ENCODE measurements around the gene HSF2BP.
"Not testable (repeated sequence)": the region's sequence is repeated elsewhere in the genome, so short reads cannot be mapped to it uniquely, and the experiment has no call there.

The HSF2BP gene

DNA sequence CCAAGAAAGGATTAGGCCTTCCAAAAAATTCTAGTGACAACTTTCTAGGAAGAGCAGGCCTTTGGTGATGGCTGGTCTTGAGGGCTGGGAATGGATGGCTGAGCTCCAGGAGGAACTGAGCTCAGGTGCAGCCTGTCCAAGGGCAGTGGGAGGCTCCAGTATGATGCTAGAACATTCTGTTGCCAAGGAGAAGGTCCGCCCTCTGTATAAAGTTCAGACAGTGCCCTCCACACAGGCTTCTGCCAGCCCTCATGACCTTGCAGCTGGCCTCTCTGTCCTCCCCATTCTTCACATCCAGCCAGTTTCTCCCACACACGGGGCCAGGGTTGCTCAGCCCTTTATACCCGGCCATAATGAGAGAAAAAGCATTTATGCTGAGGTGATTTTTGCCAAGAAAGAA lies 146.3 kb downstream of the HSF2BP start:
- DNase-seq: not testable (repeated sequence)

DNA sequence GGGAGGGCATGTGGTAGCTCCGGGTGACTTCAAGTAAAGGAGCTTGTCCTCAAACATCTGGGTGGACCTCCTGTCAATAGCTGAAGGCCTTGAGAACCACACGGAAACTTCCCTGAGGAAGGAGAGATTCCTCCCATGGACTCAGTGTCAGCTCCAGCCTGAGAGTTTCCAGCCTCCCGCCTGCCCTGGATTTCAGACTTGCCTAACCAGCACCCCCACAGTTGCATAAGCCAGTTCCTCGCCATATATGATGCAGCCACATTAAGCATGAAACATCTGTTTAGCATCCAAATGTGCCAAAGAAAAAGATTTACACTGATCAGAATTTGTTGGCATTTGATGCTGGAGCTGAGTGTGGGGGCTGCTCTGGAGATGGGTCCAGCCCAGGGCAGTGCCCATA lies 148.1 kb downstream of the HSF2BP start:
- not testable (repeated sequence) for DNase-seq

DNA sequence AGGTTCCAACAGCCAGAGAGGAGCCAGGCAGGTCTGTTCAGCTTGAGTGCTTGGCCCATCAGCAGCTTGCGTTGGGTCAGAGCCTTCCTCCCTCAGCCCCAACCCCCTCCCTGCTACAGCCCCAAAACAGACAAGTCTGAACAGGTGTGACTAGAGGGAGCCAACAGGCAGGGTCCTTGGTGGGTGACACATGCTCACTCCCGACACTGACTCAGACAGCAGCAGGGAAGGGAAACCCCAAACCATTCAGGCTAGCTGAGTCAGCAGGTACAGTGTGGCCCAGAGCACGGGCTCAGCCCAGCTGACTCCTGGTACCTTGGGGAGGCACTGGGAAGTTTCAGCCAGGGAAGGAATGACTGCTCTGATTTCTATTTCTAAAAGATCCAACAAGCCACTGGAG lies 148.6 kb downstream of the HSF2BP start:
- DNase-seq: not testable (repeated sequence)

DNA sequence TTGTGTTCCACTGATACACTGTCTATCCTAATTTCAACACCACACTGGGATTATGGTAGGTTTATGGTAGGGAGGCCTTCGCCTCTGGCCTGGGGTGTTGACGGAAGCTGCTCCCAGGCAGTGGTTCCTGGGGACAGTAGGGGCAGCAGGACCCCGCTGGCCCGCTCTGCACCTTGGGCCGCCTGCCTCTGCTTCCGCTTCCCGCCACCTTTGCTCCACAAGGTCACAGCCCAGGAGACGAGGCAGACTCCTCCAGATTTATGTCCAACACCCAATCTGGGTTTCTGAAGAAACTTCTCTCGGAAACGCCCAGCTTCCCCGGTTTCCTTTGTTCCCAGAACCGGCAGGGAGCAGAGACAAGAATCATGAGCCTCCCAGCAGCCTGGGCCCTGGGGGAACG lies 155.4 kb downstream of the HSF2BP start:
- DNase-seq: not testable (repeated sequence)

DNA sequence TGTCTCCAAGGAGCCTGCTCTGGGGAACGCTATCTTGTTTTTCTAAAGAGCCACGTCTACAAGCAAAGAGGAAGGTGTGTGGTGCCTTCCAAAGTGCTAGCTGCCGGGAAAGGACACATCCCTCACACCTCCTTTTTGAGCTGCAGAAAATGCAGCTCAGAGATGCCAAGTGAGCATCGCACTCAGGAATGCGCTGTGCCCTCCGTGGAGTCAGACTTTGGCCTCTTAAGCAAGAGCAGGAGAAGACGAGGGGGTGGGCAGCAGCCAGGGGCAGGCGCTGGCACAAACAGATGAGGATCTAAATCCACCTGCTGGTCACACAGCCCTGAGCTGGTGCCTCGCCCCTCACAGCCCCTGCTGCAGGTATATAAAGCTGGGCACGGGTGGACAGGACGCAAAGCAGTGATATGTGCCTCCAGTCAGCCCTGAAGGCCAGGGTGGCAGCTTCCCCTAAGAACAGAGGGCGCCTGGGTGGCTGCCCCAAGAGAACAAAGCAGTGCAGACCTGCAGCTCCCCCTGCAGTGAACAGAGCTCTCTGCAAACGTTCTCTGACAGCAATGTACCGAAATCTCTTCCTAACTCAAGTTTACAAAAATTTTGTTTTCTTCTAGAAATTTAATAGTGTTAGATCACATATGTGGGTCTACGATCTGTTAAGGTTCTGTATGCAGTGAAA lies 156.1 kb downstream of the HSF2BP start:
- DNase-seq: not testable (repeated sequence)

DNA sequence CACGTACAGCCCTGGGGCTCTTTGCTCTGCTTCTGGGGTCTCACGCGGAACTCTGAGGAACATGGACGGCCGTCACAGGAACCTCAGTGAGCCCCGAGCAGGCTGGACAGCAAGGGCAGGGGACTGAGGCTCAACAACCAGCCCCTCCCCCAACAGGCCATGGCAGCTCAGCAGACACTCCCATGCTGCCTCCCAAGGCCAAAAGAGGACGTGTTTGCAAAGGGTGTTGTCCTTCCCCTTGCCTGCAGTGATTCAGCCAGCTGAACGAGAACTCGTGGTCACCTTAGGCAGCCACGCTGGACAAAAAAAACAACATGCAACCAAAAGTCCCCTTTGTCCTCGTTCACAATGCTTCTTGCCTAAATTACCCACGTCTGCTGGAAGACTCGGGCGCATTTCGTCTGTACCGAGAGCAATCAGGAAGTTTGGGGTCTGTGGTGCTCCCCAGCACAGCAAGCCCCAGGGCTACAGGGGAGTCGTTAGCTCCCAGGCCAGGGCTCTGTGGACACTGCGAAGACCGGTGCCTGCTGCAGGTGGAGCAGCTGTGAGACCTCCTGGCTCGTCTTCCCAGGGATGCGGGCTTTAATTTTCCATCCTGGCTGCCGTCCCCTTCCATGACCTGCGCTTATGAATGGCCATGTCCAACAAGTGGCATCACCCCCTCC lies 156.7 kb downstream of the HSF2BP start:
- DNase-seq: not testable (repeated sequence)

DNA sequence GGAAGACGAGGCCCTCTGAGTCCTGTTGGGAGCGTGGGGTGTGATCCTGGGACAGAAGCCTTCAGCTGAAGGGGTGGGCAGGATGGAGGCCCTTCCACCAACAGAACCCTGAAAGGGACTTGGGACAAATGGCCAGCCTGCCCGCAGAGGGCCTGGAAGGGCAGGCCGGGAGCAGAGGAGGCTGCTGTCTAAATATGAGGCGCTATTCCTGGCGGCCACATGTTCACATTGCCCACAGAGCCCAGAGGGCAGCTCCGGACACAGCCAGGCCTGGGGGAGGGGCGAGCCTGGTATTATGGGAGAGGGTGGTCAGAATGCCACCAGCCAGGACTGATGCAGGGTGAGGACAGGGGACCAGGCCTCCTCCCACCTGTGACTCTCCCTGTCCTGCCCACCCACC lies 160.4 kb downstream of the HSF2BP start:
- DNase-seq: not testable (repeated sequence)

DNA sequence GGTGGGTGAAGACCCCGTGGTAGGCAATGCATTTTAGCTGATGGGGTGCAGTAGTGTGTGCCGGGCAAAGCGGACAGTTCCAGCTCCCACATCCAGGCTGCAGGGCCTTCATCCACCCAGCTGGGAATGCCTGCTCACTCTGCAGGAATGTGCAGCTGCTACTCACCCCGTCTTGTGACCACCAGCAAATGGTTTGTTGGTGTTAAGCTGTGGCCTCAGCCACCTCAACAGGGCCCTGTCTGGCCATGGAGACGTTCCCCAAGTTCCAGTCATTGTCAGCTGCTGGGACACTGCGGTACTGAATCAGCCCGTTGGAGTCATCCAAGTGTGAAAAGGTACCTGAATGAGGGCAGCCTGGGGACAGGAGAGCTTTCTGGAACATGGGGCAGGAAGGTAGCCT lies 161.2 kb downstream of the HSF2BP start:
- not testable (repeated sequence) for DNase-seq

DNA sequence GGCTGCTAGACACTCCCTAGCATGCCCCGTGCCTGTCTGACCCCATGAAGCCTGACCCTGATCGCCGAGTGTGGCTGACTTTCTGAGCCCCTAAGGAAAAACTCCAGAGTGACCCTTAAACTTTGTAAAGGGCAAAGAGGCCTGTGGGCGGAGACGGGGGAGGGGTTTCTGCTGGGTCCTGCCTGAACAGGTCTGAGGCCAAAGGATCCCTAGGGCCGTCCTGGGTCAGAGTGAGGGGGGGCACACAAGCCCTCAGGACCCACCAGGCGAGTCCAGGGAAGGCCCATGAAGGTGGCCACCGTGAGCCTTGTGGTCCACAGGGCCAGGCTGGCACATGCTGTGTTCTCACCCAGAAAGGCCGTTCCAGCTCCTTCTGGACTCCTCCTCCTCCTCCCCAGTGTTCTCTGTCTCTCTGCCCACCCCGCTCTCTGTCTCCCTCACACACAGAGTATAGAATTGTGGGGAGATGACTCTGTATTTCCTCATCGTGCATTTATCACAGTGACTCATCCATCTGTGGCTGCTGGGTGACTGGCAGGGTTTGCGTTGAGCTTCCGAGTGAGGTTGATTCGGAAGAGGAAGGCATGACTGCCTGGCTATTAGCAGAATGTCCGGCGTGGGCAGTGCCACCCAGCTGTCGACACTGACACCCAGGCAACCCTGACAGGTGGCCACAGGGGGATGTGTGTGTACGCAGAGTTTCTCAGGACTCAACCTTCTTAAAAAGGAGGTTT lies 164.8 kb downstream of the HSF2BP start:
- DNase-seq: not testable (repeated sequence)

DNA sequence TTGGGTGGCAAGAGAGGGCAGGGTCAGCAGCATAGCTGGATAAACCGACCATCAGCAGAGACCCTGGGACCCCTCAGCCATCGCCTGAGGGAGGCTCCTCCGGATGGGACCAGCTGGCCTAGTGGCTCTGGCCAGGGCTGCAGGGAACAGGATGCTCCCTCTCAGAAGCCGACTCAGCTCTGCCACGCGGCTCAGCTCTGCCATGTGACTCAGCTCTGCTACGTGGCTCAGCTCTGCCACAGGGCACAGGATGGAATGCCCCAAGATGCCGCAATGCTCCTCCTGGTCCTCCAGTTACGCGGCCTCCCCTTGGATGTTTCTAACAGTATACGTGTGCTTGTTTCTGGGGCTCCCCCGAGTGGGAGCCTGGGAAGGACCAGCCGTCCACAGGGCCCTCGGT lies 165.8 kb downstream of the HSF2BP start:
- DNase-seq: not testable (repeated sequence)

DNA sequence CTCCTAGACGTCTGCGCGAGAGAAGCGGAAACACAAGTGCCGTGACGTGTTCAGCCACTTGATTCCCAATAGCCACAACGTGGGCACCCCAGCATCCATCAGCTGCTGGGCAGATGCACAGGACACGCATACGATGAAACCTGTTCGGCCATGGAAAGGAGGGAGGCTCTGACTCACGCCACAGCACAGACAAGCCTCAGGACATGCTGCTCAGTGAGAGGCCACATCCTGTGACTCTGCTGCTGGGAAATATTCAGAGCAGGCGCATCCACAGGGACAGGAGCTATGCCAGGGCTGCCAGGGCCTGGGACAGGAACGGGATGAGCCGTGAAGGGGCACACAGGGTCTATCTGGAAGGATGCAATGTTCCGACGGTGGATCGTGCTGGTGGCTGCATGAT lies 171.1 kb downstream of the HSF2BP start:
- DNase-seq: not testable (repeated sequence)

DNA sequence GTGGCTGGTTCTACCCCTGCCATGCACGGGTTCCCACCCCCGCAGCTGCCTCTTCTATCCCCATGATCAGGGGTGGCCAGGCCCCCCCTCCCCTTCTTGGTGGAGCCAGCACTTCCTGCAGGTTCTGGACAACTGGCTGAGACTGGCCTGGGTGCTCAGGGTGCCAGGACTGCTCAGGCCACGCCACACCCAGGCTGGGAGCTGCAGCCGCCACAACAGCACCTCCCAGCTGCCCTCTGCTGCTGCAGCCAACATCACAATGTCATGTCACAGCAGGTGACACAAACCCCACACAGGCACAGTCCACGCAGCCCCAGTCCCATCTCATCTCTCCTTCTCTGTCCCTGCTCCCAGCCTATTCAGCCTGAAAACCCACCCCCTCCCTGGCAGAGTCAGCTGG lies 173.2 kb downstream of the HSF2BP start:
- not testable (repeated sequence) for DNase-seq

DNA sequence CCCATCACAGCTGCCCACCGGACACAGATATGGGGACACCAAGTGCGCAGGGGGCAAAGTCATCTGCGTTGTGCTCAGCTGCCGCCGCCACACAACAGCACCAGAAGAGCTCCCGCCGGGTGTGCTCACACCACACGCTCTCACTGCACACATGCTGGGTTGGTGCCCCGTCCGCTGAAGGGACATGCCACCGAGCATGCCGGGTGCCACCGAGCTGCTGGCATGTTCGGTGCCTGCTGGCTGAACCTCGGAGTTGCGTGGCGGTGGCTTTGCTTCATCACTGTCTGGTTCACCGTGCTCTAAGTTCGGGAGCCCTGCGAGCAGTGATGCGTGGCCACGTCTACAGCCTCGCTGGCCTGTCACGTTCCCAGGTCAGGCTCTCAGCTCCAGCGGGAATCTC lies 174.3 kb downstream of the HSF2BP start:
- DNase-seq: not testable (repeated sequence)

DNA sequence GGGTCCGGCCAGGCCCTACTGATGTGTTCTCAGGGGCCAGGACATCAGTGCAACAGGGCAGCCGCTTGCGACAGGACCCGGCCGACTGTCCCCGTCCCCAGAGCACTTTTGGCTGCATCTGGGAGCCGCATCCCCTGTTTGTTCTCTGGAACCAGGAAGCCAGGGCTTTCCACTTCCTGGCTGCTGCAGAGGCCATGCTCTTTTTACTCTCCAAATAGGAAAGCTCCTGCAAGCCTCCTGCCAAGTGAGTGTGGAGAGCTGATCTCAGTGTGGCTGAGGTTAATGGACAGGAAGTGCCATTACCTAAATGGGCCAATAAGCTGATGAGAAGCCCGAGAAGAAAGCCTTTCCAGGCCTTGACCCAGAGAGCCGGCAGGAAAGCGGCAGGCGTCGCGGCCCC lies 180.1 kb downstream of the HSF2BP start:
- not testable (repeated sequence) for DNase-seq

Measured in hematopoietic multipotent progenitor cell treated with erythropoietin and hydrocortisone succinate and interleukin-3 and kit ligand, for 6 days (in vitro differentiated cells).